GM23338 (cell line): Measurements from ENCODE around the gene PPP1R3E. TPM values are rescaled to one million over a fixed set of nuclear protein-coding genes. Genes with fewer than 3 reads are reported as not detected.

Experiments
- ATAC-seq: fragments of 200-7000 bp; cut with Tn5 transposase; 3 replicates; pipeline ENCODE4 v1.9.1; 2020
- DNase-seq: peaks from one replicate; pipeline ENCODE4 v3.0.0-alpha.2; 2015; ENCODE audit warnings: low spot score
- H2AFZ ChIP-seq: fragments of 200-600 bp; sonication (generic); 2 replicates; pipeline ENCODE4 v1.8.0; 2016; ENCODE audit warnings: antibody characterized with exemption, mild to moderate bottlenecking, moderate library complexity
- H3F3A ChIP-seq: fragments of 200-600 bp; sonication (generic); replicated peaks from 2 replicates; pipeline ENCODE4 v1.8.0; 2017; ENCODE audit warnings: antibody characterized with exemption, mixed run types, low read depth
- H3K27ac ChIP-seq: fragments of 200-600 bp; sonication (generic); 2 replicates; pipeline ENCODE4 v1.6.1; 2016; ENCODE audit warnings: low read depth
- H3K27me3 ChIP-seq: fragments of 200-600 bp; sonication (generic); 2 replicates; pipeline ENCODE4 v1.8.0; 2016; ENCODE audit warnings: mild to moderate bottlenecking, mixed run types, moderate library complexity; ENCODE audit not compliant: insufficient read depth
- H3K36me3 ChIP-seq: fragments of 200-600 bp; sonication (generic); 2 replicates; pipeline ENCODE4 v1.8.0; 2016; ENCODE audit warnings: mild to moderate bottlenecking; ENCODE audit not compliant: insufficient read depth
- H3K4me1 ChIP-seq: fragments of 200-600 bp; sonication (generic); 2 replicates; pipeline ENCODE4 v1.8.0; 2016; ENCODE audit warnings: mild to moderate bottlenecking, moderate library complexity; ENCODE audit not compliant: insufficient read depth
- H3K4me2 ChIP-seq: fragments of 200-600 bp; sonication (generic); 2 replicates; pipeline ENCODE4 v1.7.1; 2017; ENCODE audit warnings: mixed run types
- H3K4me3 ChIP-seq: fragments of 200-600 bp; sonication (generic); 2 replicates; pipeline ENCODE4 v1.6.1; 2016; ENCODE audit warnings: mixed run types
- H3K79me2 ChIP-seq: fragments of 200-600 bp; sonication (generic); replicated peaks from 2 replicates; pipeline ENCODE4 v1.8.0; 2017; ENCODE audit warnings: mild to moderate bottlenecking; ENCODE audit not compliant: insufficient read depth
- H3K9me2 ChIP-seq: fragments of 200-600 bp; sonication (generic); 2 replicates; pipeline ENCODE4 v1.8.0; 2017; ENCODE audit not compliant: insufficient read depth
- H4K20me1 ChIP-seq: fragments of 200-600 bp; sonication (generic); replicated peaks from 2 replicates; pipeline ENCODE4 v1.8.0; 2017; ENCODE audit warnings: mild to moderate bottlenecking; ENCODE audit not compliant: insufficient read depth
- H3K27ac Mint-ChIP-seq: 2 replicates; pipeline ENCODE4 v1.8.0; 2020; ENCODE audit warnings: inconsistent platforms, mild to moderate bottlenecking, moderate library complexity, mixed read lengths
- H3K27me3 Mint-ChIP-seq: 3 replicates; pipeline ENCODE4 v1.8.0; 2022; ENCODE audit warnings: low read depth, mild to moderate bottlenecking, moderate library complexity, mixed read lengths, inconsistent platforms; ENCODE audit not compliant: insufficient read depth, poor library complexity
- H3K36me3 Mint-ChIP-seq: 3 replicates; pipeline ENCODE4 v1.8.0; 2021; ENCODE audit warnings: low read depth, mild to moderate bottlenecking, inconsistent platforms, moderate library complexity, mixed read lengths
- H3K4me1 Mint-ChIP-seq: 3 replicates; pipeline ENCODE4 v1.8.0; 2020; ENCODE audit warnings: mild to moderate bottlenecking, inconsistent platforms, mixed read lengths
- H3K4me3 Mint-ChIP-seq: 3 replicates; pipeline ENCODE4 v1.8.0; 2021; ENCODE audit warnings: moderate library complexity, mild to moderate bottlenecking, inconsistent platforms, mixed read lengths
- H3K9me3 Mint-ChIP-seq: 3 replicates; pipeline ENCODE4 v1.8.0; 2020; ENCODE audit warnings: moderate library complexity, mild to moderate bottlenecking, inconsistent platforms, mixed read lengths
- CREB1 ChIP-seq: fragments of 250-450 bp; sonication (Bioruptor Pico); IDR thresholded peaks from 2 replicates; pipeline ENCODE4 v1.5.0; 2020; ENCODE audit warnings: low read depth, mild to moderate bottlenecking, moderate library complexity
- EZH2 ChIP-seq: fragments of 200-600 bp; sonication (generic); IDR thresholded peaks from one replicate; pipeline ENCODE4 v1.8.0; 2017; ENCODE audit warnings: antibody characterized with exemption, mild to moderate bottlenecking, low read depth; ENCODE audit not compliant: unreplicated experiment
- NANOG ChIP-seq: IDR thresholded peaks from 2 replicates; pipeline ENCODE4 v1.6.1; 2016; ENCODE audit warnings: antibody characterized with exemption, borderline replicate concordance
- REST ChIP-seq: IDR thresholded peaks from one replicate; pipeline ENCODE4 v1.6.1; 2018; ENCODE audit warnings: antibody characterized with exemption; ENCODE audit not compliant: unreplicated experiment
- ZNF462 ChIP-seq: fragments of 250-450 bp; sonication (Bioruptor Pico); IDR thresholded peaks from 2 replicates; pipeline ENCODE4 v1.5.0; 2020; ENCODE audit warnings: mild to moderate bottlenecking, moderate library complexity
- polyA plus RNA-seq: library from polyadenylated mRNA; unstranded; fragments of >200 nt; fragmentation: Nextera tagmentation; extraction: Ambion mirVana; gene quantifications from 2 replicates; pipeline ENCODE4 v1.2.1, GENCODE V29; 2016
- total RNA-seq: library from RNA; depleted of rRNA; stranded (reverse); fragments of >200 nt; shearing (Covaris generic); gene quantifications from 2 replicates; pipeline ENCODE4 v1.2.3, GENCODE V29; 2014

Gene PPP1R3E
- total and polyA plus RNA-seq, 2 experiments from 2014 or later: 2.3 to 2.5 TPM

GRCh38 chr14:23297611-23298277, 4.9 kb downstream of the PPP1R3E start:
- Mint-ChIP-seq H3K36me3 (no peaks in the 10 kb centered on the region), H3K27me3 (peaks cover 82% of the 10 kb centered on the region), H3K4me3 (no peak overlapping the region), H3K27ac (no peak overlapping the region), H3K9me3 (no peaks in the 10 kb centered on the region; the same call in 2 of the 3 replicates), H3K4me1 (peaks cover 19% of the 10 kb centered on the region)
- no peak overlapping the region for H3K4me3 ChIP-seq
- DNase-seq: no peak
- no peak overlapping the region for H2AFZ ChIP-seq
- H3K27ac ChIP-seq: no peak overlapping the region
- peaks cover 8% of the 10 kb centered on the region for H3F3A ChIP-seq
- no peak for TF ChIP-seq ZNF462 (CRISPR knock-in tag)
- TF ChIP-seq NANOG: no peak
- no peak for TF ChIP-seq EZH2
- TF ChIP-seq REST: no peak
- TF ChIP-seq CREB1 (CRISPR knock-in tag): no peak
- H3K36me3 ChIP-seq: no peaks in the 10 kb centered on the region
- no peaks in the 10 kb centered on the region for H3K9me2 ChIP-seq
- peaks cover 83% of the 10 kb centered on the region for H3K27me3 ChIP-seq
- no peaks in the 10 kb centered on the region for H3K79me2 ChIP-seq
- no peak overlapping the region for H3K4me2 ChIP-seq
- peaks cover 20% of the 10 kb centered on the region for H4K20me1 ChIP-seq
- H3K4me1 ChIP-seq: peaks cover 20% of the 10 kb centered on the region; the same call in 1 of the 2 replicates
- ATAC-seq: no peak
